Occipital lobe (tissue), 2 donors: ENCODE results near the gene MSANTD1. TPM values are rescaled to one million over a fixed set of nuclear protein-coding genes. Genes with fewer than 3 reads are reported as not detected.

Experiments used
- DNase-seq: peaks from one replicate; lab custom pipeline; 2025; lab: John Stamatoyannopoulos, UW
- total RNA-seq: library from RNA; depleted of rRNA; stranded (reverse); fragments of >200 nt; gene quantifications from one replicate; pipeline ENCODE4 v1.2.3, GENCODE V29; 2014

The MSANTD1 gene
- 5.9 TPM for total RNA-seq

- no peak for DNase-seq
Measured at GRCh38 chr4:3248811-3249661, at the start of gene MSANTD1. MSANTD1 (plus strand) TSS chr4:3249159; CDS start chr4:3249223, 64 bp downstream.

- no peak for DNase-seq
Measured at GRCh38 chr4:3199653-3200422, 49.1 kb upstream of the MSANTD1 start.

DNA sequence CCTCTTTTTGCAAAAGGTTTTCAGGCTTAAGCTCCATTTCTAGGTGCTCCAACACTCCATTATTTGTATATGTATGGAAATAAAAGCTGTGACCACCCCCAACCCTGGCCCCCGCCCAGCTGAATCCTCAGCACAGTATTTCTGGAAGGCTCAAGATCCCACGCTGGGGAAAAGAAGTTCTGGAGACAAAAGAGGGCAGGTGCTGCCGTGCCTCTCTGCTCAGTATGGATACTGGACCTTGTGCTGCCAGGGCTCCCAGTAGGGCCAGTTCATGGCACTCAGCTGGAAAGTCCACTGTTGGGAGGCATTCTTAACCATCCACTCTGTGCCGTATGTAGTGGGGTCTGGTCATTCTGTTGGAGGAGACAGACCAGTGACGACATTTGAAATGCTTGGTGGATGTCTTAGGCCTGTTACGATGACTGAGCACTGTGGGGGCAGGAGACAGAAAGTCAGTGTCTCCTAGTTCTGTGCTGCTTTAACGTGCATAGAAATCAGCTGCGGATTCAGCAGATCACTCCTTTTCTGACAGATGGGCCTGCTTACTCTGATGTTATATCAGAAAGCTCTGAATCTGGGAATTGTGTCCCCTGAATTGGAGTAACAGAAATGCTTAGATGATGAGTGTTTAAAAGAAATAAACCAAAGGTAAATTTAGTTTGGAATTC is 48.4 kb upstream of the MSANTD1 start:
- DNase-seq: no peak

GRCh38 chr4:3201718-3202702 is 46.9 kb upstream of the MSANTD1 start:
- DNase-seq: no peak

DNA sequence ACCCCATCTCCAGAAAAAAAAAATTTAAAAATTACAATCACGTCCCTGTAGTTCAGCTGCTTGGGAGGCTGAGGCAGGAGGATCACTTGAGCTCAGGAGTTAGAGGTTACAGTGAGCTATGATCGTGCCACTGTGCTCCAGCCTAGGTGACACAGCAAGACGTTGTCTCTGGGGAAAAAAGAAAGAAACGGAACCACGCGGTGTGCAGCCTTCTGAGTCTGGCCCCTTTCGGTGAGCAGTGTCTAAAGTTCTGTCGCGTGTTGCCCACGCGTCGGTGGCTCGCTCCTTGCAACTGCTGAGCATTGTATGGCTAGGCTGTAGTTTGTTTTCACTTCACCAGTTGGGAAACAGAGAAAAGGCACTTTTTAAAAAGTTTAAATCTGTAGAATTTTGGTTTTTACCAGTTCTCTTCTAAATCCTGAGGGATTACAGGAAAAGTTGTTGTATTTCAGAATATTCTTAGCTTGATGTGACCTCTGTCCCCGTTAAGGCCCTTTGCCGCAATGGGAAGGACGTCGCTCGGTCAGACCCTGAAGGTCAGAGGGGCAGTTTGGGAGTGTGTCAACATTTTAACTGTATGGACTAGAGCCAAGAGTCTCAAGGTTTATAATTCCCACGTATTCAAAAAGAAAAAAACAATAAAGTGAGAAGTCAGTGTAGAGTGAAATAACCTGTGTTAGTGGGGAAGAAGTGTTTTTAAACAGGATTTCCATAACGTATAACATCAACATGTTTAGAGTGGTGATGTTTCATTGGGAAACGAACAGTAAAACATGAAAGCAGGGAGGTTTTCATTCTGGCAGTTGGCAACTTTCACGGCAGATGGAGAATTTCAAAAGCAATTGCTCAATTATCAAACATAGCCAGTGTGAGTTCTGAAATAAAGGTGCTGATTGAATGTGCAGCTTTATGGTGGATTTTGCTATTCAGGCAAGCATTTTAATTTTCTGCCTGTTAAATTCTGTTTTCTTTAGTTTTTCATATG is 45.8 kb upstream of the MSANTD1 start:
- DNase-seq: no peak

DNA sequence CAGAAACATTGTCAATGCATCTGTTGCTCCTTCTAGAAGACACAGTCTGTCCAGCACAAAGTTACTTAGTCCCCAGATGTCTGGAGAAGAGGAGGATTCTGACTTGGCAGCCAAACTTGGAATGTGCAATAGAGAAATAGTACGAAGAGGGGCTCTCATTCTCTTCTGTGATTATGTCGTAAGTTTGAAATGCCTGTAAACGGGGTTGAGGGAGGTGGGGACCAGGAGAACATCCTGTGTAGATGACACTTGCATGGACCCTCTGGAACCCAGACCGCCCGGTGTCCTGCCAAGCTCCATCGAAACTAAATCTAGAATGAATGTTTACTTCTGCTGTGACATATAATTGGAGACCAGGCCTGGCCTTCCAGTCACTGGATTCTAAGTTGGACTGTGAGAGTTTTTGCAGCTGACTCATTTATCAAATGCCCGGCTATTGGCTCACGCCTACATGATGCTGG is 45.0 kb upstream of the MSANTD1 start:
- no peak for DNase-seq

GRCh38 chr4:3205995-3206394 is 43.0 kb upstream of the MSANTD1 start:
- DNase-seq: no peak

DNA sequence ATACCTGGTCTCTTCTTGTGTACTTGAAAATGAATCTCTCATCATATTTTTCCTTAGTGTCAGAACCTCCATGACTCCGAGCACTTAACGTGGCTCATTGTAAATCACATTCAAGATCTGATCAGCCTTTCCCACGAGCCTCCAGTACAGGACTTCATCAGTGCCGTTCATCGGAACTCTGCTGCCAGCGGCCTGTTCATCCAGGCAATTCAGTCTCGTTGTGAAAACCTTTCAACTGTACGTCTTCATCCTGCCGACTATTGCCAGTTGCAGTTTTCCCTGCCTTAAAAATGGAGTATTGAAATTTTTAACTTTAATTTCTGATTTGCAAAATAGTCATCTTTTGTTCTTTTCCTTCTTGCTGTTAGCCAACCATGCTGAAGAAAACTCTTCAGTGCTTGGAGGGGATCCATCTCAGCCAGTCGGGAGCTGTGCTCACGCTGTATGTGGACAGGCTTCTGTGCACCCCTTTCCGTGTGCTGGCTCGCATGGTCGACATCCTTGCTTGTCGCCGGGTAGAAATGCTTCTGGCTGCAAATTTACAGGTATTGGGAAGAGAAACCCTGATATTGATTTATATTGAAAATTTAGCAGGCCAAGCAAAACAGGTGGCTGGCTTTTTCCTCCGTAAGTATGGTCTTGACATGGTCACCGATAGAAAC is 42.4 kb upstream of the MSANTD1 start:
- no peak for DNase-seq

DNA sequence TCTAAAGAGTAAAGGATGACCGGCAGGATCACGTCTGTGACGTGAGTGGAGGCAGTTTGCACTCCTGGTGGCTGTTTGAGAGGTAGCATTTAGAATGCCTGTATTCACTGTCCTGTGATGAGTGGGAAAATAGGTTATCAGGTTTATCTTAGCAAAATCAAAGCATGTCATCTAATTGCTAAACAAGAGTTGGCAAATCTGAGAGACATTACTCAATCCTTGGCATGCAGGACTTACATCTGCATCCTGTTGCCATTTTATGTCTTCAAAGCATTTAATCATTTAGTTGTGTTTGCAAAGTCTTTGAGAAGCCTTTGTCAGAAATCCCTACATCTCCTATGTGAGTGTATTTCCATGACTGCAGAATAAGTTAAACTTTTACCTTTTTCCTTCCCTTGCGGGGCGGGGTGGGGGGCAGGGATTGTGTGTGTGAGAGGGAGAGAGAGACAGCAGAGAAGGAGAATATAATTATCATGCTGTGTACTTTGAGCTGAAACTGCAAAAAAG is 41.4 kb upstream of the MSANTD1 start:
- no peak for DNase-seq

- DNase-seq: no peak
Measured at GRCh38 chr4:3208826-3209225, 40.1 kb upstream of the MSANTD1 start.

GRCh38 chr4:3209551-3210325 is 39.2 kb upstream of the MSANTD1 start:
- no peak for DNase-seq

- no peak for DNase-seq
Measured at GRCh38 chr4:3210467-3210866, 38.5 kb upstream of the MSANTD1 start.

DNA sequence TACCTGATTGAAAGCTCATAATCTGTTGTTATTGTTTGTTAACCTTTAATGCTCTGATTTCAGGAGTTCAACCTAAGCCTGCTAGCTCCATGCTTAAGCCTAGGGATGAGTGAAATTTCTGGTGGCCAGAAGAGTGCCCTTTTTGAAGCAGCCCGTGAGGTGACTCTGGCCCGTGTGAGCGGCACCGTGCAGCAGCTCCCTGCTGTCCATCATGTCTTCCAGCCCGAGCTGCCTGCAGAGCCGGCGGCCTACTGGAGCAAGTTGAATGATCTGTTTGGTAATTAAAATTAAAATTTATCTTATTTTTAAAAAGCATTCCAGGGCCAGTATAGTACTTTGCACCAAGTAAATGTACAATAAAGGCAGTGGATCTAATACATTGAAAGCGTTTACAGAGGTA is 37.1 kb upstream of the MSANTD1 start:
- no peak for DNase-seq

DNA sequence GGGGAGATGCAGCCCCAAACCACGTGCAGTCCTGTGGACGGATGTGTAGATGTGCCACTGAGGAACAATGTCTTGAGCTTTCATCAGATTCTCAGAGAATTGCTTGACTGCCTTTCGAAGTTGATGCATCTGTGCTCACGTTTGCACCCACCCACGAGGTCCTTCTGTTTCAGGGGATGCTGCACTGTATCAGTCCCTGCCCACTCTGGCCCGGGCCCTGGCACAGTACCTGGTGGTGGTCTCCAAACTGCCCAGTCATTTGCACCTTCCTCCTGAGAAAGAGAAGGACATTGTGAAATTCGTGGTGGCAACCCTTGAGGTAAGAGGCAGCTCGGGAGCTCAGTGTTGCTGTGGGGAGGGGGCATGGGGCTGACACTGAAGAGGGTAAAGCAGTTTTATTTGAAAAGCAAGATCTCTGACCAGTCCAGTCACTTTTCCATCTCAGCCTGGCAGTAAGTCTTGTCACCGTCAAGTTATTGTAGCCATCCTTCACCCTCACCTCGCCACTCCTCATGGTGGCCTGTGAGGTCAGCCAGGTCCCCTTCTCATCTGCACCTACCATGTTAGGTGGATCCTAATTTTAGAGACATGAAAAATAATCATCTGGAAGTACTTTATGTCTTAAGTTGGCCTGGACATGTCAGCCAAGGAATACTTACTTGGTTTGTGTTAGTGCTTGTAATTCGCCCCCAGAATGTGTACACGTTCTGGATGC is 36.4 kb upstream of the MSANTD1 start:
- no peak for DNase-seq

- no peak for DNase-seq
Measured at GRCh38 chr4:3213106-3213425, 35.9 kb upstream of the MSANTD1 start.

- no peak for DNase-seq
Measured at GRCh38 chr4:3213661-3214250, 35.2 kb upstream of the MSANTD1 start.

- DNase-seq: no peak
Measured at GRCh38 chr4:3215256-3215655, 33.7 kb upstream of the MSANTD1 start.
